ENCODE measurements around the gene RPL36. TPM values are rescaled to one million over a fixed set of nuclear protein-coding genes. Genes with fewer than 3 reads are reported as not detected.

Gene RPL36
- total RNA-seq, 4 donors from 2014 or later: 572 to 1,565 (median 1,059) TPM

DNA sequence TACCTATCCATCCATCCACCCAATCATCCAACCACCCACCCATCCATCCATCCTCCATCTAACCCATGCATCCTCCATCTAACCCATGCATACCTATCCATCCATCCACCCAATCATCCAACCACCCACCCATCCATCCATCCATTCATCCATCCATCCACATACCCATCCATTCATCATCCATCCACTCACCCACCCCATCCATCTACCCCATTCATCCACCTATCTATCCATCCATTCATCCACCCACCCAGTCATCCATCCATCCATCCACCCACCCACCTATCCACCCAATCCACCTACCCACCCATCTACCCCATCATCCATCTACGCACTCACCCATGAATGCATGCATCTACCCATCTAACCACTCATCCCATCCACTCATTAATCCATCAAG is 16.3 kb upstream of the RPL36 start:
- Histone ChIP-seq H3K27ac (no peak overlapping the region), H3K36me3 (peaks cover 9 to 36% (median 10%) of the 10 kb centered on the region in 3 donors), H3K4me3 (no peak overlapping the region), H3K4me1 (peaks cover 0 to 2% (median 0%) of the 10 kb centered on the region in 3 donors), H3K27me3 (no peaks in the 10 kb centered on the region), H3K9me3 (no peaks in the 10 kb centered on the region)
- no peak for DNase-seq
- 97 to 100% methylated on average over 1 of the region's 1 CpG for WGBS, 2 donors
- TF ChIP-seq, protein P1, sequence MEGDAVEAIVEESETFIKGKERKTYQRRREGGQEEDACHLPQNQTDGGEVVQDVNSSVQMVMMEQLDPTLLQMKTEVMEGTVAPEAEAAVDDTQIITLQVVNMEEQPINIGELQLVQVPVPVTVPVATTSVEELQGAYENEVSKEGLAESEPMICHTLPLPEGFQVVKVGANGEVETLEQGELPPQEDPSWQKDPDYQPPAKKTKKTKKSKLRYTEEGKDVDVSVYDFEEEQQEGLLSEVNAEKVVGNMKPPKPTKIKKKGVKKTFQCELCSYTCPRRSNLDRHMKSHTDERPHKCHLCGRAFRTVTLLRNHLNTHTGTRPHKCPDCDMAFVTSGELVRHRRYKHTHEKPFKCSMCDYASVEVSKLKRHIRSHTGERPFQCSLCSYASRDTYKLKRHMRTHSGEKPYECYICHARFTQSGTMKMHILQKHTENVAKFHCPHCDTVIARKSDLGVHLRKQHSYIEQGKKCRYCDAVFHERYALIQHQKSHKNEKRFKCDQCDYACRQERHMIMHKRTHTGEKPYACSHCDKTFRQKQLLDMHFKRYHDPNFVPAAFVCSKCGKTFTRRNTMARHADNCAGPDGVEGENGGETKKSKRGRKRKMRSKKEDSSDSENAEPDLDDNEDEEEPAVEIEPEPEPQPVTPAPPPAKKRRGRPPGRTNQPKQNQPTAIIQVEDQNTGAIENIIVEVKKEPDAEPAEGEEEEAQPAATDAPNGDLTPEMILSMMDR (IDR thresholded peaks at IDR 0.05): no peak
- no peak for TF ChIP-seq POLR2A (IDR thresholded peaks at IDR 0.05)
- intact Hi-C loops (cut with DNase I): no loop called here

DNA sequence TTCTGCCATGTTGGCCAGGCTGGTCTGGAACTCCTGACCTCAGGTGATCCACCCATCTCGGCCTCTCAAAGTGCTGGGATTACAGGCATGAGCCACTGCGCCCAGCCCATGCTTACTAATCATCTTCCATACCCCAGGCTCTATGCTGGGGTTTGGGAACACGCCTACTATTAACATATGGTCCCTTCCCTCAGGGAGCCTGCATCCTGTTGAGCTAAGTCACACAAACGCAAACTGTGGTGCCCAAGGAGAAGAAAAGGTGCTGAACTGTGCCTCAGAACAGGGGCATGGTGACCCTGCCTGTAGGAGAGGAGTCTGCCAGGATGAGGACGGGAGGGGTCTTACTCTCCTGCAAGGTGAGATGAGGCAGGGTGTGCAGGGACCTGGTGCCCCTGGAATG is 15.4 kb upstream of the RPL36 start:
- H3K27ac ChIP-seq: no peak overlapping the region
- peaks cover 5 to 11% (median 9%) of the 10 kb centered on the region in 3 donors for H3K4me1 ChIP-seq
- intact Hi-C loops (cut with DNase I): no loop called here
- 66% methylated on average over 5 of the region's 5 CpGs; no CpG with 5 or more reads in 1 of the 2 donors for WGBS, 2 donors
- no peak overlapping the region for H3K4me3 ChIP-seq
- H3K9me3 ChIP-seq: no peaks in the 10 kb centered on the region
- peaks cover 0 to 28% (median under 1%) of the 10 kb centered on the region in 3 donors for H3K36me3 ChIP-seq
- DNase-seq: no peak
- TF ChIP-seq, protein P1 (IDR thresholded peaks at IDR 0.05): no peak
- no peak for TF ChIP-seq POLR2A (IDR thresholded peaks at IDR 0.05)
- no peaks in the 10 kb centered on the region for H3K27me3 ChIP-seq

DNA sequence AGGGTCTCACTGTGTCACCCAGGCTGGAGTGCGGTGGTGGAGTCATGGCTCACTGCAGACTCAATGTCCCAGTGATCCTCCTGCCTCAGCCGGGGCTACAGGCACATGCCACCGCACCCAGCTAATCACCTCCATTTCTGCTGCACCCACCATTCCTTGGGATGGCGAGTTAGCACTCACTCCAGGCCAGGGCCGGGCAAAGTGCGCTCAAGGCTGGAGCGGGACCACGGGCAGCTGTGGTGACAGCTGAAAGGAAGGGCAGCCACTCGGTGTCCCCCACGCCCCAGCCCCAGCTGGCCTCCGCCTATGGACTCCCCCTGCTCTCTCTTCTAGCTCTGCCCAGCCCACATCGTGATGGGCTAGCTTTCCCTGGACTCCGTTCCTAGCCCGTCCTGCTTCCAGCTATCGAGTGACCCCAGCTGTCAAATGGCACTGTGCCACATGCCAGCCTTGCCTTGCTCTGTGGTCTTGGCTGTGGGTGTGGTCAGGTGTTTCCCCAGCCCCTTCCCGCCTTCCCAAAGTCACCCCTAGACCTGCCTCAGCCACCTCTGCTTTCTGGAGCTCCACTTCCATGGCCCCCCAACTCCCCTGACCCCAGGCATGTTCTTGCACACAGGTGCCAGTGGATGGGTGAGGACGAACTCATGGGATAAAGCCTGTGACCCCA is 13.9 kb upstream of the RPL36 start:
- Histone ChIP-seq H3K27me3 (no peaks in the 10 kb centered on the region), H3K27ac (no peak overlapping the region), H3K36me3 (peaks cover 0 to 16% (median 0%) of the 10 kb centered on the region in 3 donors), H3K4me3 (no peak overlapping the region), H3K9me3 (no peaks in the 10 kb centered on the region), H3K4me1 (peaks cover 5 to 21% (median 12%) of the 10 kb centered on the region in 3 donors)
- 61 to 96% methylated on average over 4 to 8 of the region's 17 CpGs for WGBS, 2 donors
- intact Hi-C loops (cut with DNase I): no loop called here
- TF ChIP-seq, protein P1 (IDR thresholded peaks at IDR 0.05): no peak
- no peak for TF ChIP-seq POLR2A (IDR thresholded peaks at IDR 0.05)
- no peak for DNase-seq

DNA sequence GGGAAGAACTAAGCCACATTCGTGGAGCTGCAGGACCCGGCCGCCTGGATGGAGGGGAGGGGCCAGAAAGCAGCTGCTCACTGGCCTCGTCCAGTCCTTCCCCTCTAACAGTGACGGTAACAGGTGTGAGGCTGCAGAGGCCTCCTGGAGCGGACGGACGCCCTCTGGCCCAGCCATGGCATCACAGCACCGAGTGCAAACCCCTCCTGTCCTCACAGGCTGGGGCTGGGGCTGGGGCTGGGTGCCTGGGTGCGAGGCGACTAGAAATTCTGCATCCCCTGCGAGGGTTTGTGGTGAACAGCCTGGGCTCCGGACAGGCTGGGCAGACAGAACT is 13.4 kb upstream of the RPL36 start:
- Histone ChIP-seq H3K9me3 (no peaks in the 10 kb centered on the region), H3K4me1 (peaks cover 5 to 24% (median 12%) of the 10 kb centered on the region in 3 donors), H3K36me3 (peaks cover 0 to 12% (median 0%) of the 10 kb centered on the region in 3 donors), H3K27ac (no peak overlapping the region), H3K4me3 (no peak overlapping the region), H3K27me3 (no peaks in the 10 kb centered on the region)
- DNase-seq: no peak
- intact Hi-C loops (cut with DNase I): no loop called here
- WGBS, 2 donors: 80% methylated on average over 1 of the region's 13 CpGs; no CpG with 5 or more reads in 1 of the 2 donors
- TF ChIP-seq, protein P1 (IDR thresholded peaks at IDR 0.05): no peak
- no peak for TF ChIP-seq POLR2A (IDR thresholded peaks at IDR 0.05)

DNA sequence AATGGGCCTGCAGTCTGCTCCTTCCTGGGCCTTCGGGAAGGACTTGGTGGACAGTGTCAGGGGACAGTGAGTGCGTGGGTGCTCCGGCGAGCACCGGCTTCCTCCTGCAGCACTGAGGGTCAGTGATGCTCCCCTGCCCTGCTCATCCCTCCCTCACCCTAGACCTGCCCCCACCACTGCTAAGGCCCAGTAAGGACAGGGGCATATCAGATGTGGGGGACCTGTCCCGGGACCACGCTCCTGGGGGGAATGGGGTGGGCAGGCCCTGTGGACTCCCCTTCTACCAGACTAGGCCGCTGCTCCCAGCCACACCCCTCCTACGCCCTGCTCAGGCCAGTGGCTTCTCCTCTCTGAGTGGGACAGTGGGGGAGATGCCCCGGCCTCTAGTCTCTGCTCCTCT is 13.0 kb upstream of the RPL36 start:
- WGBS, 2 donors: 87% methylated on average over 3 of the region's 10 CpGs; no CpG with 5 or more reads in 1 of the 2 donors
- no peak for DNase-seq
- H3K9me3 ChIP-seq: no peaks in the 10 kb centered on the region
- intact Hi-C loops (cut with DNase I): no loop called here
- no peaks in the 10 kb centered on the region for H3K27me3 ChIP-seq
- peaks cover 5 to 24% (median 12%) of the 10 kb centered on the region in 3 donors for H3K4me1 ChIP-seq
- no peak for TF ChIP-seq POLR2A (IDR thresholded peaks at IDR 0.05)
- TF ChIP-seq, protein P1 (IDR thresholded peaks at IDR 0.05): no peak
- H3K27ac ChIP-seq: no peak overlapping the region
- H3K36me3 ChIP-seq: peaks cover 0 to 12% (median 0%) of the 10 kb centered on the region in 3 donors
- H3K4me3 ChIP-seq: no peak overlapping the region

Data from esophagus squamous epithelium (tissue), 5 donors.